ENCODE measurements around the gene LRRC18.

DNA sequence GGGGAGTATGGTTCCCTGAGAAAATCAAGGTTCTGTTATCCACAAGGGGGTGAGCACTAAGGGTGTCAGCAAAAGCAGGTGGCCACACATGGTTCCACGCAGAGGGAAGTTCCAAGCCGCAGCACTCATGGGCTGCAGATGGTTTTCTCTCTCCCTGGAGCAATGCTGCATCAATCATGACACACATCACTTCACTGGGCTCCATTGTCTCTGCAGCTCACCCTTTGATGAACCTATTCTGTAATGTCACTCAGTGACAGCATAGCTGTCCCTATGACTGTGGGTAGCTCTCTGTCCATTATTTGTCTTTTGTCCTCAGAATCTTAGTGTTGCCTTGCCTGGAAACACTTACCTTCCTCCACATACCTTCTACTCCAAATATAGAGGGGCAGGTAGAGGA, 34.8 kb downstream of the LRRC18 start:
- TF ChIP-seq, protein P1, sequence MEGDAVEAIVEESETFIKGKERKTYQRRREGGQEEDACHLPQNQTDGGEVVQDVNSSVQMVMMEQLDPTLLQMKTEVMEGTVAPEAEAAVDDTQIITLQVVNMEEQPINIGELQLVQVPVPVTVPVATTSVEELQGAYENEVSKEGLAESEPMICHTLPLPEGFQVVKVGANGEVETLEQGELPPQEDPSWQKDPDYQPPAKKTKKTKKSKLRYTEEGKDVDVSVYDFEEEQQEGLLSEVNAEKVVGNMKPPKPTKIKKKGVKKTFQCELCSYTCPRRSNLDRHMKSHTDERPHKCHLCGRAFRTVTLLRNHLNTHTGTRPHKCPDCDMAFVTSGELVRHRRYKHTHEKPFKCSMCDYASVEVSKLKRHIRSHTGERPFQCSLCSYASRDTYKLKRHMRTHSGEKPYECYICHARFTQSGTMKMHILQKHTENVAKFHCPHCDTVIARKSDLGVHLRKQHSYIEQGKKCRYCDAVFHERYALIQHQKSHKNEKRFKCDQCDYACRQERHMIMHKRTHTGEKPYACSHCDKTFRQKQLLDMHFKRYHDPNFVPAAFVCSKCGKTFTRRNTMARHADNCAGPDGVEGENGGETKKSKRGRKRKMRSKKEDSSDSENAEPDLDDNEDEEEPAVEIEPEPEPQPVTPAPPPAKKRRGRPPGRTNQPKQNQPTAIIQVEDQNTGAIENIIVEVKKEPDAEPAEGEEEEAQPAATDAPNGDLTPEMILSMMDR (IDR thresholded peaks at IDR 0.05; ENCODE audit: extremely low read depth in 1 of 2, insufficient read depth in 1 of 2, low read depth in 1 of 2, low read length in 2 of 2), result no peak
- TF ChIP-seq POLR2AphosphoS5 (IDR thresholded peaks at IDR 0.05; ENCODE audit: insufficient read depth, low read depth, low read length) (no peak), JUN (IDR thresholded peaks at IDR 0.05; ENCODE audit: borderline replicate concordance, insufficient read depth, insufficient read length, low read depth) (no peak), POLR2A (IDR thresholded peaks at IDR 0.05; ENCODE audit: low read depth, low read length) (no peak), EZH2 (IDR thresholded peaks at IDR 0.05; ENCODE audit: borderline replicate concordance, low read depth, low read length, severe bottlenecking) (no peak), FOS (IDR thresholded peaks at IDR 0.05; ENCODE audit: borderline replicate concordance, insufficient read depth, low read length) (no peak), MYC (IDR thresholded peaks at IDR 0.05; ENCODE audit: low read depth, low read length) (no peak)
- TF ChIP-seq, protein P2, sequence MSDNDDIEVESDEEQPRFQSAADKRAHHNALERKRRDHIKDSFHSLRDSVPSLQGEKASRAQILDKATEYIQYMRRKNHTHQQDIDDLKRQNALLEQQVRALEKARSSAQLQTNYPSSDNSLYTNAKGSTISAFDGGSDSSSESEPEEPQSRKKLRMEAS (IDR thresholded peaks at IDR 0.05; ENCODE audit: insufficient read depth, insufficient read length), result no peak
